ENCODE results near the gene ADAMTSL5. TPM values are rescaled to one million over a fixed set of nuclear protein-coding genes. Genes with fewer than 3 reads are reported as not detected.

Gene ADAMTSL5
- total and polyA plus RNA-seq, 2 of the 13 experiments (the other 11 are each of a cell fraction or from before 2014, with no cell fraction given), result 0.60 to 2.7 TPM

DNA sequence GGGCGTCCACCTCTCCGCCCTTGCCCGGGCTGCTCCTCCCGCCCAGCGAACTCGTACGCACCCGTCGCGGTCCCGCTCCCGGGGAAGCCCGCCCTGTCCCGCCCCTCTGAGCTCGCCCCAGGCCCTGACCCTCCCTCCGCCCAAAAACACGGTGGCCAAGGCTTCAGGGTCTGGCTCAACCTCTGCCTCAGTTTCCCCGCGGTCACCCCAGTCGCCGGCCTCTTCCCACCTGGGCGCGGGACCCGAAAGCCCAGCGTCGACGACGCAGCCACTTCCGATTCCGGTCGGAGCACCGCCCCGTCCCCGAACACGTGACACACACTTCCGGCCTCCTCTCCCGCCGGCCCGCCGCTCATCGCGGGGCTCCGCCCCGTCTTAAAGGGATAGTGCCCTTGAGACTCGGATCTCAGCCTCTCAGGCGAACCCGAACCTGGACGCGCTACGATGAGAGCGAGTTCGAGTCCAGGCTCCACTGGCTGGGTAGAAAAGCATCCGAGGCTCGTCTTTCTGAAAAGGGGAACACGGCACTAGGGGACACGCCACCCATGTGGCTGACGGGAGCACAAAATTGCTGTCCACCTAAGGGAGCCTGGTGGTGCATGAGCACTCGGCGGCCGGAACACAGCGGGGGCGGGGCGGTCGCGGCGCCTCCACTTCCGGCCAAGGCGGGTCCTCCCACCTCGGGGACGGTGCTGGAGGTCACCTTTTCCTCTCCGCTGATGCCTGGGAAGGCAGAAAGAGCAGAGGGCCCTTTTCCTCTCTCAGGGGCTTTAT is 33.7 kb downstream of the ADAMTSL5 start, which contains the start of gene C19orf25 (continued):
- TF ChIP-seq SP140L (CRISPR knock-in tag; IDR thresholded peaks at IDR 0.05; ENCODE audit: borderline replicate concordance) (0 out of 2 replicates have a peak, but pooled peaks have one; percentile 40), TBX2 (CRISPR knock-in tag; IDR thresholded peaks at IDR 0.05; ENCODE audit: borderline replicate concordance) (peak; percentile 67; the same call in 1 of the 2 replicates), FOXK1 (CRISPR knock-in tag; IDR thresholded peaks at IDR 0.05; ENCODE audit: borderline replicate concordance, low read depth) (peak; percentile 41; the same call in 1 of the 2 replicates), ELF1 (CRISPR knock-in tag; IDR thresholded peaks at IDR 0.05) (peak; percentile 92), ZNF660 (CRISPR knock-in tag; IDR thresholded peaks at IDR 0.05; ENCODE audit: borderline replicate concordance, low read depth) (no peak), ISX (CRISPR knock-in tag; conservative IDR thresholded peaks at IDR 0.05) (no peak), ZNF776 (CRISPR knock-in tag; IDR thresholded peaks at IDR 0.05) (no peak), HOXA7 (CRISPR knock-in tag; IDR thresholded peaks at IDR 0.05) (no peak), TCF7 (IDR thresholded peaks at IDR 0.05; ENCODE audit: low read depth) (no peak), ZNF569 (CRISPR knock-in tag; IDR thresholded peaks at IDR 0.05; ENCODE audit: borderline replicate concordance) (no peak), ZNF782 (CRISPR knock-in tag; IDR thresholded peaks at IDR 0.05; ENCODE audit: borderline replicate concordance) (no peak), ETV5 (CRISPR knock-in tag; IDR thresholded peaks at IDR 0.05; ENCODE audit: borderline replicate concordance) (peak; percentile 94), XBP1 (CRISPR knock-in tag; IDR thresholded peaks at IDR 0.05) (no peak), SUZ12 (IDR thresholded peaks at IDR 0.05; ENCODE audit: low read depth, low read length) (no peak), CBFB (CRISPR knock-in tag; IDR thresholded peaks at IDR 0.05) (no peak; the same call in 1 of the 2 replicates)
- TF ChIP-seq, protein P1, sequence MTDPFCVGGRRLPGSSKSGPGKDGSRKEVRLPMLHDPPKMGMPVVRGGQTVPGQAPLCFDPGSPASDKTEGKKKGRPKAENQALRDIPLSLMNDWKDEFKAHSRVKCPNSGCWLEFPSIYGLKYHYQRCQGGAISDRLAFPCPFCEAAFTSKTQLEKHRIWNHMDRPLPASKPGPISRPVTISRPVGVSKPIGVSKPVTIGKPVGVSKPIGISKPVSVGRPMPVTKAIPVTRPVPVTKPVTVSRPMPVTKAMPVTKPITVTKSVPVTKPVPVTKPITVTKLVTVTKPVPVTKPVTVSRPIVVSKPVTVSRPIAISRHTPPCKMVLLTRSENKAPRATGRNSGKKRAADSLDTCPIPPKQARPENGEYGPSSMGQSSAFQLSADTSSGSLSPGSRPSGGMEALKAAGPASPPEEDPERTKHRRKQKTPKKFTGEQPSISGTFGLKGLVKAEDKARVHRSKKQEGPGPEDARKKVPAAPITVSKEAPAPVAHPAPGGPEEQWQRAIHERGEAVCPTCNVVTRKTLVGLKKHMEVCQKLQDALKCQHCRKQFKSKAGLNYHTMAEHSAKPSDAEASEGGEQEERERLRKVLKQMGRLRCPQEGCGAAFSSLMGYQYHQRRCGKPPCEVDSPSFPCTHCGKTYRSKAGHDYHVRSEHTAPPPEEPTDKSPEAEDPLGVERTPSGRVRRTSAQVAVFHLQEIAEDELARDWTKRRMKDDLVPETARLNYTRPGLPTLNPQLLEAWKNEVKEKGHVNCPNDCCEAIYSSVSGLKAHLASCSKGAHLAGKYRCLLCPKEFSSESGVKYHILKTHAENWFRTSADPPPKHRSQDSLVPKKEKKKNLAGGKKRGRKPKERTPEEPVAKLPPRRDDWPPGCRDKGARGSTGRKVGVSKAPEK (CRISPR knock-in tag; IDR thresholded peaks at IDR 0.05; ENCODE audit: borderline replicate concordance), result no peak
- TF ChIP-seq, protein P2, sequence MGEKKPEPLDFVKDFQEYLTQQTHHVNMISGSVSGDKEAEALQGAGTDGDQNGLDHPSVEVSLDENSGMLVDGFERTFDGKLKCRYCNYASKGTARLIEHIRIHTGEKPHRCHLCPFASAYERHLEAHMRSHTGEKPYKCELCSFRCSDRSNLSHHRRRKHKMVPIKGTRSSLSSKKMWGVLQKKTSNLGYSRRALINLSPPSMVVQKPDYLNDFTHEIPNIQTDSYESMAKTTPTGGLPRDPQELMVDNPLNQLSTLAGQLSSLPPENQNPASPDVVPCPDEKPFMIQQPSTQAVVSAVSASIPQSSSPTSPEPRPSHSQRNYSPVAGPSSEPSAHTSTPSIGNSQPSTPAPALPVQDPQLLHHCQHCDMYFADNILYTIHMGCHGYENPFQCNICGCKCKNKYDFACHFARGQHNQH (CRISPR knock-in tag; IDR thresholded peaks at IDR 0.05), result peak; percentile 81; the same call in 1 of the 2 replicates
- TF ChIP-seq, protein P3, sequence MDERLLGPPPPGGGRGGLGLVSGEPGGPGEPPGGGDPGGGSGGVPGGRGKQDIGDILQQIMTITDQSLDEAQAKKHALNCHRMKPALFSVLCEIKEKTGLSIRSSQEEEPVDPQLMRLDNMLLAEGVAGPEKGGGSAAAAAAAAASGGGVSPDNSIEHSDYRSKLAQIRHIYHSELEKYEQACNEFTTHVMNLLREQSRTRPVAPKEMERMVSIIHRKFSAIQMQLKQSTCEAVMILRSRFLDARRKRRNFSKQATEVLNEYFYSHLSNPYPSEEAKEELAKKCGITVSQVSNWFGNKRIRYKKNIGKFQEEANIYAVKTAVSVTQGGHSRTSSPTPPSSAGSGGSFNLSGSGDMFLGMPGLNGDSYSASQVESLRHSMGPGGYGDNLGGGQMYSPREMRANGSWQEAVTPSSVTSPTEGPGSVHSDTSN (CRISPR knock-in tag; IDR thresholded peaks at IDR 0.05), result peak; percentile 74
- TF ChIP-seq, protein P4, sequence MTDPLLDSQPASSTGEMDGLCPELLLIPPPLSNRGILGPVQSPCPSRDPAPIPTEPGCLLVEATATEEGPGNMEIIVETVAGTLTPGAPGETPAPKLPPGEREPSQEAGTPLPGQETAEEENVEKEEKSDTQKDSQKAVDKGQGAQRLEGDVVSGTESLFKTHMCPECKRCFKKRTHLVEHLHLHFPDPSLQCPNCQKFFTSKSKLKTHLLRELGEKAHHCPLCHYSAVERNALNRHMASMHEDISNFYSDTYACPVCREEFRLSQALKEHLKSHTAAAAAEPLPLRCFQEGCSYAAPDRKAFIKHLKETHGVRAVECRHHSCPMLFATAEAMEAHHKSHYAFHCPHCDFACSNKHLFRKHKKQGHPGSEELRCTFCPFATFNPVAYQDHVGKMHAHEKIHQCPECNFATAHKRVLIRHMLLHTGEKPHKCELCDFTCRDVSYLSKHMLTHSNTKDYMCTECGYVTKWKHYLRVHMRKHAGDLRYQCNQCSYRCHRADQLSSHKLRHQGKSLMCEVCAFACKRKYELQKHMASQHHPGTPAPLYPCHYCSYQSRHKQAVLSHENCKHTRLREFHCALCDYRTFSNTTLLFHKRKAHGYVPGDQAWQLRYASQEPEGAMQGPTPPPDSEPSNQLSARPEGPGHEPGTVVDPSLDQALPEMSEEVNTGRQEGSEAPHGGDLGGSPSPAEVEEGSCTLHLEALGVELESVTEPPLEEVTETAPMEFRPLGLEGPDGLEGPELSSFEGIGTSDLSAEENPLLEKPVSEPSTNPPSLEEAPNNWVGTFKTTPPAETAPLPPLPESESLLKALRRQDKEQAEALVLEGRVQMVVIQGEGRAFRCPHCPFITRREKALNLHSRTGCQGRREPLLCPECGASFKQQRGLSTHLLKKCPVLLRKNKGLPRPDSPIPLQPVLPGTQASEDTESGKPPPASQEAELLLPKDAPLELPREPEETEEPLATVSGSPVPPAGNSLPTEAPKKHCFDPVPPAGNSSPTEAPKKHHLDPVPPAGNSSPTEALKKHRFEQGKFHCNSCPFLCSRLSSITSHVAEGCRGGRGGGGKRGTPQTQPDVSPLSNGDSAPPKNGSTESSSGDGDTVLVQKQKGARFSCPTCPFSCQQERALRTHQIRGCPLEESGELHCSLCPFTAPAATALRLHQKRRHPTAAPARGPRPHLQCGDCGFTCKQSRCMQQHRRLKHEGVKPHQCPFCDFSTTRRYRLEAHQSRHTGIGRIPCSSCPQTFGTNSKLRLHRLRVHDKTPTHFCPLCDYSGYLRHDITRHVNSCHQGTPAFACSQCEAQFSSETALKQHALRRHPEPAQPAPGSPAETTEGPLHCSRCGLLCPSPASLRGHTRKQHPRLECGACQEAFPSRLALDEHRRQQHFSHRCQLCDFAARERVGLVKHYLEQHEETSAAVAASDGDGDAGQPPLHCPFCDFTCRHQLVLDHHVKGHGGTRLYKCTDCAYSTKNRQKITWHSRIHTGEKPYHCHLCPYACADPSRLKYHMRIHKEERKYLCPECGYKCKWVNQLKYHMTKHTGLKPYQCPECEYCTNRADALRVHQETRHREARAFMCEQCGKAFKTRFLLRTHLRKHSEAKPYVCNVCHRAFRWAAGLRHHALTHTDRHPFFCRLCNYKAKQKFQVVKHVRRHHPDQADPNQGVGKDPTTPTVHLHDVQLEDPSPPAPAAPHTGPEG (CRISPR knock-in tag; IDR thresholded peaks at IDR 0.05), result peak; percentile 74

Data from HepG2 (cell line).